Trophoblast cell (in vitro differentiated cells and primary cell): ENCODE data around the gene CTU2.
A peak's percentile ranks its signal among the peaks of the same experiment; 100 is the strongest.

Experiments used
- DNase-seq, 2 donors: peaks; one replicate each; pipeline ENCODE4 v3.0.0-alpha.2; 2016
- H2AFZ ChIP-seq: 2 replicates; pipeline ENCODE4 v1.6.1; 2013; ENCODE audit warnings: low read length, moderate library complexity, mild to moderate bottlenecking; ENCODE audit not compliant: insufficient read depth, poor library complexity
- H2AK5ac ChIP-seq: 2 replicates; pipeline ENCODE4 v1.6.1; 2013; ENCODE audit warnings: mild to moderate bottlenecking, low read length
- H2BK120ac ChIP-seq: 2 replicates; pipeline ENCODE4 v1.6.1; 2013; ENCODE audit warnings: low read length, mild to moderate bottlenecking, moderate library complexity; ENCODE audit not compliant: insufficient read depth, poor library complexity
- H2BK12ac ChIP-seq: 2 replicates; pipeline ENCODE4 v1.6.1; 2013; ENCODE audit warnings: mild to moderate bottlenecking, low read length, moderate library complexity
- H2BK5ac ChIP-seq: 2 replicates; pipeline ENCODE4 v1.6.1; 2013; ENCODE audit warnings: low read length, low read depth, moderate library complexity, mild to moderate bottlenecking; ENCODE audit not compliant: poor library complexity
- H3K14ac ChIP-seq: 2 replicates; pipeline ENCODE4 v1.6.1; 2013; ENCODE audit warnings: mild to moderate bottlenecking, low read length
- H3K18ac ChIP-seq: 2 replicates; pipeline ENCODE4 v1.6.1; 2013; ENCODE audit warnings: mild to moderate bottlenecking, low read length
- H3K23ac ChIP-seq: 2 replicates; pipeline ENCODE4 v1.6.1; 2013; ENCODE audit warnings: low read length
- H3K27ac ChIP-seq: 2 replicates; pipeline ENCODE4 v1.5.1; 2013; ENCODE audit warnings: low read depth, mild to moderate bottlenecking, inconsistent platforms, low read length, moderate library complexity
- H3K27me3 ChIP-seq: 2 replicates; pipeline ENCODE4 v1.6.1; 2013; ENCODE audit warnings: inconsistent platforms, mild to moderate bottlenecking, low read length, moderate library complexity; ENCODE audit not compliant: insufficient read depth
- H3K36me3 ChIP-seq, 2 experiments: 1 replicate in 1 of 2; 2 replicates in 1 of 2; pipeline ENCODE4 v1.6.1; 2013; ENCODE audit warnings: low read length in 2 of 2, mild to moderate bottlenecking in 2 of 2, moderate library complexity in 1 of 2; ENCODE audit not compliant: insufficient read depth in 2 of 2, control insufficient read depth in 1 of 2
- H3K4ac ChIP-seq: 2 replicates; pipeline ENCODE4 v1.6.1; 2013; ENCODE audit warnings: low read depth, mild to moderate bottlenecking, low read length, moderate library complexity
- H3K4me1 ChIP-seq, 2 experiments: 1 replicate in 1 of 2; 2 replicates in 1 of 2; pipeline ENCODE4 v1.6.1; 2013; ENCODE audit warnings: low read length in 2 of 2, mild to moderate bottlenecking in 2 of 2, moderate library complexity in 1 of 2; ENCODE audit not compliant: insufficient read depth in 2 of 2, control insufficient read depth in 1 of 2
- H3K4me2 ChIP-seq: 2 replicates; pipeline ENCODE4 v1.6.1; 2013; ENCODE audit warnings: inconsistent platforms, mild to moderate bottlenecking, low read length, moderate library complexity
- H3K4me3 ChIP-seq: 2 replicates; pipeline ENCODE4 v1.5.1; 2013; ENCODE audit warnings: mild to moderate bottlenecking, low read depth, low read length, inconsistent platforms
- H3K79me1 ChIP-seq: one replicate; pipeline ENCODE4 v1.6.1; 2013; ENCODE audit warnings: low read length
- H3K79me2 ChIP-seq: 2 replicates; pipeline ENCODE4 v1.6.1; 2013; ENCODE audit warnings: low read length, mild to moderate bottlenecking; ENCODE audit not compliant: control insufficient read depth, insufficient read depth, poor library complexity
- H3K9ac ChIP-seq: 2 replicates; pipeline ENCODE4 v1.6.1; 2013; ENCODE audit warnings: mild to moderate bottlenecking, low read length
- H3K9me3 ChIP-seq: 2 replicates; pipeline ENCODE4 v1.6.1; 2013; ENCODE audit warnings: low read depth, mild to moderate bottlenecking, control low read depth, inconsistent platforms, low read length; ENCODE audit not compliant: insufficient read depth
- H4K12ac ChIP-seq: 2 replicates; pipeline ENCODE4 v1.6.1; 2013; ENCODE audit warnings: low read depth, mild to moderate bottlenecking, low read length, moderate library complexity
- H4K8ac ChIP-seq: 2 replicates; pipeline ENCODE4 v1.6.1; 2013; ENCODE audit warnings: low read depth, mild to moderate bottlenecking, low read length, moderate library complexity
- H4K91ac ChIP-seq: one replicate; pipeline ENCODE4 v1.6.1; 2013; ENCODE audit warnings: low read depth, mild to moderate bottlenecking, low read length, moderate library complexity
- WGBS: extraction: QIAGEN DNeasy Blood & Tissue Kit; methylation state at CpG from one replicate; pipeline ENCODE4 v1.1.7; 2013; ENCODE audit warnings: missing lambda C conversion rate; ENCODE audit not compliant: insufficient read length, insufficient coverage; ENCODE audit errors: extremely low coverage; 5-methylcytosine and 5-hydroxymethylcytosine counted together

CTU2 gene

GRCh38 chr16:88722784-88723506, 16.6 kb downstream of the CTU2 start:
- no peak overlapping the region for H2BK120ac ChIP-seq
- H3K4me1 ChIP-seq: peaks cover 0 to 3% of the 10 kb centered on the region in 2 experiments
- WGBS: no CpG with 5 or more reads among the region's 39 CpGs
- H2AFZ ChIP-seq: no peak overlapping the region
- H2BK12ac ChIP-seq: no peak overlapping the region
- no peak overlapping the region for H3K14ac ChIP-seq
- DNase-seq: no peak
- no peak overlapping the region for H2AK5ac ChIP-seq
- H3K79me2 ChIP-seq: no peaks in the 10 kb centered on the region
- H2BK5ac ChIP-seq: no peak overlapping the region
- H3K23ac ChIP-seq: no peak overlapping the region
- peaks cover 6% of the 10 kb centered on the region for H3K9me3 ChIP-seq
- no peaks in the 10 kb centered on the region for H3K79me1 ChIP-seq
- H3K4ac ChIP-seq: no peak overlapping the region
- no peak overlapping the region for H4K8ac ChIP-seq
- no peak overlapping the region for H3K4me2 ChIP-seq
- H3K9ac ChIP-seq: no peak overlapping the region
- H3K27me3 ChIP-seq: no peaks in the 10 kb centered on the region
- peaks cover 95% of the 10 kb centered on the region in 2 experiments for H3K36me3 ChIP-seq
- no peak overlapping the region for H4K91ac ChIP-seq
- H3K27ac ChIP-seq: no peak overlapping the region
- peak overlapping the region; percentile 30 for H3K4me3 ChIP-seq
- H3K18ac ChIP-seq: no peak overlapping the region
- H4K12ac ChIP-seq: no peak overlapping the region

- Histone ChIP-seq H3K9me3 (peaks cover 4% of the 10 kb centered on the region), H3K4me3 (no peak overlapping the region), H4K91ac (no peak overlapping the region), H3K36me3 (peaks cover 90 to 91% of the 10 kb centered on the region in 2 experiments), H4K8ac (no peak overlapping the region), H2BK120ac (no peak overlapping the region), H3K18ac (no peak overlapping the region), H4K12ac (no peak overlapping the region), H2BK12ac (no peak overlapping the region), H2AK5ac (no peak overlapping the region), H3K4ac (no peak overlapping the region), H3K27me3 (no peaks in the 10 kb centered on the region), H3K27ac (no peak overlapping the region), H3K23ac (no peak overlapping the region), H3K4me2 (no peak overlapping the region), H2BK5ac (no peak overlapping the region), H2AFZ (no peak overlapping the region), H3K14ac (no peak overlapping the region), H3K79me2 (no peaks in the 10 kb centered on the region), H3K9ac (no peak overlapping the region), H3K4me1 (peaks cover 0 to 4% of the 10 kb centered on the region in 2 experiments), H3K79me1 (no peaks in the 10 kb centered on the region)
- DNase-seq: no peak
- WGBS: no CpG with 5 or more reads among the region's 8 CpGs
These were observed 17.2 kb downstream of the CTU2 start for GRCh38 chr16:88723507-88723887.

GRCh38 chr16:88723911-88724310, 17.6 kb downstream of the CTU2 start:
- no peak overlapping the region for H4K91ac ChIP-seq
- H2BK120ac ChIP-seq: no peak overlapping the region
- H2AK5ac ChIP-seq: no peak overlapping the region
- DNase-seq: no peak
- no peak overlapping the region for H3K14ac ChIP-seq
- H3K18ac ChIP-seq: no peak overlapping the region
- peaks cover 4% of the 10 kb centered on the region for H3K9me3 ChIP-seq
- H4K8ac ChIP-seq: no peak overlapping the region
- H3K27me3 ChIP-seq: no peaks in the 10 kb centered on the region
- H3K23ac ChIP-seq: no peak overlapping the region
- no CpG with 5 or more reads among the region's 17 CpGs for WGBS
- no peak overlapping the region for H3K4ac ChIP-seq
- H3K36me3 ChIP-seq: peaks cover 86 to 87% of the 10 kb centered on the region in 2 experiments
- no peak overlapping the region for H2AFZ ChIP-seq
- no peak overlapping the region for H3K9ac ChIP-seq
- no peaks in the 10 kb centered on the region for H3K79me2 ChIP-seq
- no peak overlapping the region for H3K4me2 ChIP-seq
- no peak overlapping the region for H2BK12ac ChIP-seq
- no peak overlapping the region for H3K4me3 ChIP-seq
- peaks cover 0 to 4% of the 10 kb centered on the region in 2 experiments for H3K4me1 ChIP-seq
- H3K27ac ChIP-seq: no peak overlapping the region
- no peaks in the 10 kb centered on the region for H3K79me1 ChIP-seq
- no peak overlapping the region for H4K12ac ChIP-seq
- no peak overlapping the region for H2BK5ac ChIP-seq

GRCh38 chr16:88724855-88725555, 18.7 kb downstream of the CTU2 start:
- H3K23ac ChIP-seq: no peak overlapping the region
- H4K12ac ChIP-seq: no peak overlapping the region
- no peak overlapping the region for H3K18ac ChIP-seq
- no peaks in the 10 kb centered on the region for H3K79me1 ChIP-seq
- H2AFZ ChIP-seq: no peak overlapping the region
- H3K9me3 ChIP-seq: peaks cover 4% of the 10 kb centered on the region
- H2BK120ac ChIP-seq: no peak overlapping the region
- DNase-seq: no peak
- no peak overlapping the region for H2AK5ac ChIP-seq
- H3K79me2 ChIP-seq: no peaks in the 10 kb centered on the region
- no peaks in the 10 kb centered on the region for H3K27me3 ChIP-seq
- no peak overlapping the region for H2BK12ac ChIP-seq
- peaks cover 78 to 80% of the 10 kb centered on the region in 2 experiments for H3K36me3 ChIP-seq
- H3K4me1 ChIP-seq: peaks cover 0 to 4% of the 10 kb centered on the region in 2 experiments
- no peak overlapping the region for H3K9ac ChIP-seq
- WGBS: no CpG with 5 or more reads among the region's 31 CpGs
- no peak overlapping the region for H4K8ac ChIP-seq
- H3K14ac ChIP-seq: no peak overlapping the region
- no peak overlapping the region for H3K4ac ChIP-seq
- H2BK5ac ChIP-seq: no peak overlapping the region
- no peak overlapping the region for H3K4me2 ChIP-seq
- no peak overlapping the region for H3K27ac ChIP-seq
- H3K4me3 ChIP-seq: peak overlapping the region; percentile 10
- H4K91ac ChIP-seq: no peak overlapping the region
